ENCODE measurements around the gene GLIPR2.

GLIPR2 gene

GRCh38 chr9:36211510-36211909 lies 75.0 kb downstream of the GLIPR2 start:
- no peak for DNase-seq (ENCODE audit: low read depth)
- H3K4me3 ChIP-seq (ENCODE audit: low read depth, low read length), result no peak overlapping the region
- TF ChIP-seq, protein P1, sequence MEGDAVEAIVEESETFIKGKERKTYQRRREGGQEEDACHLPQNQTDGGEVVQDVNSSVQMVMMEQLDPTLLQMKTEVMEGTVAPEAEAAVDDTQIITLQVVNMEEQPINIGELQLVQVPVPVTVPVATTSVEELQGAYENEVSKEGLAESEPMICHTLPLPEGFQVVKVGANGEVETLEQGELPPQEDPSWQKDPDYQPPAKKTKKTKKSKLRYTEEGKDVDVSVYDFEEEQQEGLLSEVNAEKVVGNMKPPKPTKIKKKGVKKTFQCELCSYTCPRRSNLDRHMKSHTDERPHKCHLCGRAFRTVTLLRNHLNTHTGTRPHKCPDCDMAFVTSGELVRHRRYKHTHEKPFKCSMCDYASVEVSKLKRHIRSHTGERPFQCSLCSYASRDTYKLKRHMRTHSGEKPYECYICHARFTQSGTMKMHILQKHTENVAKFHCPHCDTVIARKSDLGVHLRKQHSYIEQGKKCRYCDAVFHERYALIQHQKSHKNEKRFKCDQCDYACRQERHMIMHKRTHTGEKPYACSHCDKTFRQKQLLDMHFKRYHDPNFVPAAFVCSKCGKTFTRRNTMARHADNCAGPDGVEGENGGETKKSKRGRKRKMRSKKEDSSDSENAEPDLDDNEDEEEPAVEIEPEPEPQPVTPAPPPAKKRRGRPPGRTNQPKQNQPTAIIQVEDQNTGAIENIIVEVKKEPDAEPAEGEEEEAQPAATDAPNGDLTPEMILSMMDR (conservative IDR thresholded peaks at IDR 0.05; ENCODE audit: low read depth, low read length), result no peak

DNA sequence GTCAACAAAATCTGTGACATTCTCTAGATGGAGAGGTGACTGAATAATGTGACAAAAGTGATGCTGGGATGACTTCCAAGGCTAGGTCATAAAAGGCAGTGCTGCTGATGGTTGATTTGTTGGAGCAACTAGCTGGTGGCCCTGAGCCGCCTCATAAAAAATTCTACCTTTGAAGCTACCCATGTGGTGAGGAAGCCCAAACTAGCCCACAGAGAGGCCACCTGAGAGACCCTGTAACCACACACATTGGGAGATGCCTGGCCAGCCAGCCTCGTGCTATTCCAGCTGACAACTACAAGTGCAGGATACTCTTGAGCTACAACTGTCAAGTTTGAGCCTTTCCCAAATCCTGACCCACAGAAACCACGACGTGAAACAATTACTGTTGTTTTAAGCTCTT lies 76.9 kb downstream of the GLIPR2 start:
- H3K4me3 ChIP-seq (ENCODE audit: low read depth, low read length), result no peak overlapping the region
- TF ChIP-seq, protein P1 (conservative IDR thresholded peaks at IDR 0.05; ENCODE audit: low read depth, low read length), result no peak
- no peak for DNase-seq (ENCODE audit: low read depth)
